Activated T-helper 2 cell treated with anti-CD3 and anti-CD28 coated beads, Interferon-gamma antibody, Interleukin-2, Interleukin-4, amounts not matched to agents 10 μg/mL and 5 μg/mL and 100 μg/mL, durations not matched to agents 14 hours and 24 hours and 36 hours (primary cell): ENCODE measurements around the gene PATJ. TPM values are rescaled to one million over a fixed set of nuclear protein-coding genes. Genes with fewer than 3 reads are reported as not detected.

Experiments used
- DNase-seq: peaks from one replicate; pipeline ENCODE4 v3.0.0; 2021; ENCODE audit warnings: low spot score
- H3K27ac Mint-ChIP-seq: one replicate; pipeline ENCODE4 v1.8.0; 2021; ENCODE audit warnings: mixed read lengths
- H3K27me3 Mint-ChIP-seq: one replicate; pipeline ENCODE4 v1.8.0; 2021; ENCODE audit warnings: low read depth, mixed read lengths
- H3K36me3 Mint-ChIP-seq: one replicate; pipeline ENCODE4 v1.8.0; 2021; ENCODE audit warnings: low read depth, mixed read lengths
- H3K4me1 Mint-ChIP-seq: one replicate; pipeline ENCODE4 v1.8.0; 2021; ENCODE audit warnings: low read depth, mixed read lengths
- H3K4me3 Mint-ChIP-seq: one replicate; pipeline ENCODE4 v1.8.0; 2021; ENCODE audit warnings: low read depth, mild to moderate bottlenecking, moderate library complexity, mixed read lengths
- H3K9me3 Mint-ChIP-seq: one replicate; pipeline ENCODE4 v1.8.0; 2021; ENCODE audit warnings: mixed read lengths
- intact Hi-C: fragments of 100-400 bp; cut with micrococcal nuclease; formaldehyde crosslinking; loops from one replicate; pipeline ENCODE4 v1.15.1; 2023
- total RNA-seq: library from RNA; stranded (reverse); gene quantifications from 2 replicates; pipeline ENCODE4 v1.2.3, GENCODE V29; 2022

The PATJ gene
- total RNA-seq, 1 donor from 2014 or later, result 3.4 TPM

GRCh38 chr1:62012836-62013235 is 270.6 kb downstream of the PATJ start:
- Mint-ChIP-seq H3K27ac (no peak overlapping the region), H3K36me3 (no peaks in the 10 kb centered on the region), H3K27me3 (no peaks in the 10 kb centered on the region), H3K4me1 (no peaks in the 10 kb centered on the region), H3K4me3 (no peak overlapping the region), H3K9me3 (no peaks in the 10 kb centered on the region)
- no peak for DNase-seq
- intact Hi-C loops, result no loop called here

GRCh38 chr1:62013264-62013663 is 271.0 kb downstream of the PATJ start:
- intact Hi-C loops, result no loop called here
- H3K9me3 Mint-ChIP-seq, result no peaks in the 10 kb centered on the region
- H3K27me3 Mint-ChIP-seq, result no peaks in the 10 kb centered on the region
- H3K27ac Mint-ChIP-seq, result no peak overlapping the region
- H3K36me3 Mint-ChIP-seq, result no peaks in the 10 kb centered on the region
- DNase-seq, result no peak
- H3K4me3 Mint-ChIP-seq, result no peak overlapping the region
- H3K4me1 Mint-ChIP-seq, result no peaks in the 10 kb centered on the region

GRCh38 chr1:62022382-62022983 is 280.2 kb downstream of the PATJ start:
- Mint-ChIP-seq H3K4me3 (no peak overlapping the region), H3K9me3 (no peaks in the 10 kb centered on the region), H3K27ac (no peak overlapping the region), H3K4me1 (no peaks in the 10 kb centered on the region), H3K27me3 (no peaks in the 10 kb centered on the region), H3K36me3 (no peaks in the 10 kb centered on the region)
- DNase-seq, result no peak
- intact Hi-C loops, result no loop called here

GRCh38 chr1:62024690-62025089 is 282.4 kb downstream of the PATJ start:
- no peak overlapping the region for H3K27ac Mint-ChIP-seq
- DNase-seq, result no peak
- no peaks in the 10 kb centered on the region for H3K4me1 Mint-ChIP-seq
- intact Hi-C loops, result no loop called here
- no peaks in the 10 kb centered on the region for H3K9me3 Mint-ChIP-seq
- H3K36me3 Mint-ChIP-seq, result no peaks in the 10 kb centered on the region
- H3K27me3 Mint-ChIP-seq, result no peaks in the 10 kb centered on the region
- no peak overlapping the region for H3K4me3 Mint-ChIP-seq

GRCh38 chr1:62025154-62025553 is 282.9 kb downstream of the PATJ start:
- Mint-ChIP-seq H3K27ac (no peak overlapping the region), H3K9me3 (no peaks in the 10 kb centered on the region), H3K27me3 (no peaks in the 10 kb centered on the region), H3K36me3 (no peaks in the 10 kb centered on the region), H3K4me1 (no peaks in the 10 kb centered on the region), H3K4me3 (no peak overlapping the region)
- no peak for DNase-seq
- intact Hi-C loops, result no loop called here

GRCh38 chr1:62025892-62026291 is 283.6 kb downstream of the PATJ start:
- H3K9me3 Mint-ChIP-seq, result no peaks in the 10 kb centered on the region
- no peaks in the 10 kb centered on the region for H3K4me1 Mint-ChIP-seq
- no peak overlapping the region for H3K4me3 Mint-ChIP-seq
- no peak overlapping the region for H3K27ac Mint-ChIP-seq
- H3K27me3 Mint-ChIP-seq, result no peaks in the 10 kb centered on the region
- no peaks in the 10 kb centered on the region for H3K36me3 Mint-ChIP-seq
- DNase-seq, result no peak
- intact Hi-C loops, result no loop called here

GRCh38 chr1:62029704-62030103 is 287.4 kb downstream of the PATJ start:
- Mint-ChIP-seq H3K4me1 (no peaks in the 10 kb centered on the region), H3K36me3 (no peaks in the 10 kb centered on the region), H3K27me3 (no peaks in the 10 kb centered on the region), H3K9me3 (no peaks in the 10 kb centered on the region), H3K27ac (no peak overlapping the region), H3K4me3 (no peak overlapping the region)
- DNase-seq, result no peak
- intact Hi-C loops, result no loop called here

- Mint-ChIP-seq H3K27ac (no peak overlapping the region), H3K9me3 (no peaks in the 10 kb centered on the region), H3K4me3 (no peak overlapping the region), H3K36me3 (no peaks in the 10 kb centered on the region), H3K4me1 (no peaks in the 10 kb centered on the region), H3K27me3 (no peaks in the 10 kb centered on the region)
- no peak for DNase-seq
- intact Hi-C loops, result no loop called here
Measured at GRCh38 chr1:62034790-62035189, 292.5 kb downstream of the PATJ start.

- no peak overlapping the region for H3K4me3 Mint-ChIP-seq
- H3K27me3 Mint-ChIP-seq, result no peaks in the 10 kb centered on the region
- intact Hi-C loops, result no loop called here
- no peaks in the 10 kb centered on the region for H3K4me1 Mint-ChIP-seq
- no peak for DNase-seq
- no peak overlapping the region for H3K27ac Mint-ChIP-seq
- H3K36me3 Mint-ChIP-seq, result no peaks in the 10 kb centered on the region
- no peaks in the 10 kb centered on the region for H3K9me3 Mint-ChIP-seq
Measured at GRCh38 chr1:62037274-62037673, 295.0 kb downstream of the PATJ start.

- Mint-ChIP-seq H3K27me3 (no peaks in the 10 kb centered on the region), H3K27ac (no peak overlapping the region), H3K4me3 (no peak overlapping the region), H3K36me3 (no peaks in the 10 kb centered on the region), H3K9me3 (no peaks in the 10 kb centered on the region), H3K4me1 (no peaks in the 10 kb centered on the region)
- DNase-seq, result no peak
- intact Hi-C loops, result no loop called here
Measured at GRCh38 chr1:62038594-62039284, 296.5 kb downstream of the PATJ start.

- Mint-ChIP-seq H3K4me3 (no peak overlapping the region), H3K36me3 (no peaks in the 10 kb centered on the region), H3K9me3 (no peaks in the 10 kb centered on the region), H3K27ac (no peak overlapping the region), H3K4me1 (no peaks in the 10 kb centered on the region), H3K27me3 (no peaks in the 10 kb centered on the region)
- no peak for DNase-seq
- intact Hi-C loops, result no loop called here
Measured at GRCh38 chr1:62040450-62040849, 298.2 kb downstream of the PATJ start.

- Mint-ChIP-seq H3K4me1 (no peaks in the 10 kb centered on the region), H3K9me3 (no peaks in the 10 kb centered on the region)
Measured at GRCh38 chr1:62040973-62041372, 298.7 kb downstream of the PATJ start.

GRCh38 chr1:62043154-62043553 is 300.9 kb downstream of the PATJ start:
- H3K4me3 Mint-ChIP-seq, result no peak overlapping the region
- no peak overlapping the region for H3K27ac Mint-ChIP-seq
- no peak for DNase-seq
- no peaks in the 10 kb centered on the region for H3K9me3 Mint-ChIP-seq
- H3K27me3 Mint-ChIP-seq, result no peaks in the 10 kb centered on the region
- no peaks in the 10 kb centered on the region for H3K36me3 Mint-ChIP-seq
- intact Hi-C loops, result no loop called here
- H3K4me1 Mint-ChIP-seq, result no peaks in the 10 kb centered on the region

More at GRCh38 chr1:62040973-62041372, 298.7 kb downstream of the PATJ start:
- no peak for DNase-seq
- H3K27me3 Mint-ChIP-seq, result no peaks in the 10 kb centered on the region
- intact Hi-C loops, result no loop called here
- H3K4me3 Mint-ChIP-seq, result no peak overlapping the region
- no peaks in the 10 kb centered on the region for H3K36me3 Mint-ChIP-seq
- H3K27ac Mint-ChIP-seq, result no peak overlapping the region
